OCI-LY3 (cell line): ENCODE results near the gene CDH18.

Experiments used
- CTCF ChIP-seq: fragments of 200-600, 300-600 bp; sonication (generic); IDR thresholded peaks from 2 replicates; pipeline ENCODE4 v1.5.1; 2014; ENCODE audit warnings: antibody characterized with exemption, low read length, low read depth
- EZH2phosphoT487 ChIP-seq: fragments of 200-600 bp; shearing (Covaris generic); IDR thresholded peaks from 2 replicates; pipeline ENCODE4 v1.6.1; 2018; ENCODE audit warnings: antibody characterized with exemption, mixed run types, low read depth

- TF ChIP-seq CTCF (no peak), EZH2phosphoT487 (no peak)
Measured at GRCh38 chr5:19903611-19904010, 84.4 kb downstream of the CDH18 start.
